GM21390 (cell line): ENCODE results near the gene HYAL4.
"Not testable (repeated sequence)": the region's sequence is repeated elsewhere in the genome, so short reads cannot be mapped to it uniquely, and the experiment has no call there.

Experiments
- ATAC-seq: cut with Tn5 transposase; IDR thresholded peaks from one replicate; pipeline ENCODE4 v1.9.1; 2021; ENCODE audit not compliant: unreplicated experiment

Gene HYAL4

GRCh38 chr7:123894753-123895152 is 49.8 kb downstream of the HYAL4 start:
- ATAC-seq = not testable (repeated sequence)

GRCh38 chr7:123901101-123901500 is 56.1 kb downstream of the HYAL4 start:
- ATAC-seq = no peak

GRCh38 chr7:123905714-123906113 is 60.7 kb downstream of the HYAL4 start:
- no peak for ATAC-seq

GRCh38 chr7:123916240-123916724 is 71.3 kb downstream of the HYAL4 start:
- ATAC-seq = no peak

GRCh38 chr7:123917878-123918277 is 72.9 kb downstream of the HYAL4 start:
- ATAC-seq = no peak

- no peak for ATAC-seq
These were observed 73.3 kb downstream of the HYAL4 start for GRCh38 chr7:123918309-123918708.

GRCh38 chr7:123923599-123923998 is 78.6 kb downstream of the HYAL4 start:
- ATAC-seq = no peak

- ATAC-seq = no peak
These were observed 80.0 kb downstream of the HYAL4 start, which contains the start of gene SPAM1 for GRCh38 chr7:123924941-123925340. Gene SPAM1 (plus strand): TSS chr7:123925241. CDS start chr7:123953571, 28,330 bp downstream.
